ENCODE data around the gene SPARCL1. TPM values are rescaled to one million over a fixed set of nuclear protein-coding genes. Genes with fewer than 3 reads are reported as not detected.

The SPARCL1 gene
- total RNA-seq, 2 experiments from 2014 or later: not detected

- H3K27me3 Mint-ChIP-seq: no peaks in the 10 kb centered on the region
- no peak for TF ChIP-seq CTCF (IDR thresholded peaks at IDR 0.05)
- Histone ChIP-seq H3K4me1 (ENCODE audit: insufficient read depth, low read length) (peaks cover 4% of the 10 kb centered on the region), H3K4me3 (ENCODE audit: low read length) (no peak overlapping the region), H3K9me3 (ENCODE audit: control insufficient read depth in 1 of 2, insufficient read depth in 1 of 2, low read length in 2 of 2) (no peaks in the 10 kb centered on the region), H3K27me3 (ENCODE audit: control insufficient read depth in 1 of 2, insufficient read depth in 2 of 2, low read length in 2 of 2) (no peaks in the 10 kb centered on the region), H3K36me3 (ENCODE audit: insufficient read depth, low read length) (peaks cover 3% of the 10 kb centered on the region), H3K27ac (ENCODE audit: low read depth in 1 of 2, low read length in 2 of 2) (no peak overlapping the region)
- DNase-seq: no peak
- ChIA-PET POLR2A (no interaction called here), CTCF (no interaction called here)
- no peaks in the 10 kb centered on the region for H3K9me3 Mint-ChIP-seq
- ATAC-seq (ENCODE audit: poor library complexity): no peak
- intact Hi-C loops (cut with DNase I, micrococcal nuclease): no loop called here
- H3K27ac Mint-ChIP-seq: no peak overlapping the region
- peaks cover 10% of the 10 kb centered on the region for H3K36me3 Mint-ChIP-seq (ENCODE audit: low read depth)
- H3K4me3 Mint-ChIP-seq: no peak overlapping the region
- H3K4me1 Mint-ChIP-seq (ENCODE audit: low read depth): peaks cover 67% of the 10 kb centered on the region
These were observed 99.1 kb downstream of the SPARCL1 start for GRCh38 chr4:87430038-87430437.

GRCh38 chr4:87428979-87429378 lies 100.2 kb downstream of the SPARCL1 start:
- TF ChIP-seq CTCF (IDR thresholded peaks at IDR 0.05): no peak
- H3K27me3 ChIP-seq (ENCODE audit: control insufficient read depth in 1 of 2, insufficient read depth in 2 of 2, low read length in 2 of 2): no peaks in the 10 kb centered on the region
- no peaks in the 10 kb centered on the region for H3K36me3 ChIP-seq (ENCODE audit: insufficient read depth, low read length)
- H3K36me3 Mint-ChIP-seq (ENCODE audit: low read depth): peaks cover 9% of the 10 kb centered on the region
- no peaks in the 10 kb centered on the region for H3K9me3 ChIP-seq (ENCODE audit: control insufficient read depth in 1 of 2, insufficient read depth in 1 of 2, low read length in 2 of 2)
- peaks cover 14% of the 10 kb centered on the region for H3K4me1 ChIP-seq (ENCODE audit: insufficient read depth, low read length)
- H3K27ac Mint-ChIP-seq: no peak overlapping the region
- H3K9me3 Mint-ChIP-seq: no peaks in the 10 kb centered on the region
- no peak for DNase-seq
- CTCF ChIA-PET: no interaction called here
- no peak for ATAC-seq (ENCODE audit: poor library complexity)
- no peak overlapping the region for H3K4me3 ChIP-seq (ENCODE audit: low read length)
- no peak overlapping the region for H3K27ac ChIP-seq (ENCODE audit: low read depth in 1 of 2, low read length in 2 of 2)
- no peak overlapping the region for H3K4me3 Mint-ChIP-seq
- peaks cover 75% of the 10 kb centered on the region for H3K4me1 Mint-ChIP-seq (ENCODE audit: low read depth)
- no peaks in the 10 kb centered on the region for H3K27me3 Mint-ChIP-seq
- intact Hi-C loops (cut with DNase I, micrococcal nuclease): loop anchor here in 1 of 2 experiments (10.0 kb wide), 1 partner anchor 424 kb away; no protein-coding TSS in a partner anchor
- POLR2A ChIA-PET: no interaction called here

- POLR2A ChIA-PET: no interaction called here
- DNase-seq (no peak), ATAC-seq (ENCODE audit: poor library complexity) (no peak)
- Mint-ChIP-seq H3K4me1 (ENCODE audit: low read depth) (peaks cover 79% of the 10 kb centered on the region), H3K36me3 (ENCODE audit: low read depth) (peaks cover 9% of the 10 kb centered on the region), H3K9me3 (no peaks in the 10 kb centered on the region), H3K27me3 (no peaks in the 10 kb centered on the region), H3K27ac (no peak overlapping the region), H3K4me3 (peak overlapping the region; percentile 4)
- CTCF ChIA-PET: no interaction called here
- no peak for TF ChIP-seq CTCF (IDR thresholded peaks at IDR 0.05)
- Histone ChIP-seq H3K27ac (ENCODE audit: low read depth in 1 of 2, low read length in 2 of 2) (no peak overlapping the region), H3K4me1 (ENCODE audit: insufficient read depth, low read length) (peaks cover 19% of the 10 kb centered on the region), H3K9me3 (ENCODE audit: control insufficient read depth in 1 of 2, insufficient read depth in 1 of 2, low read length in 2 of 2) (no peaks in the 10 kb centered on the region), H3K4me3 (ENCODE audit: low read length) (no peak overlapping the region), H3K36me3 (ENCODE audit: insufficient read depth, low read length) (no peaks in the 10 kb centered on the region), H3K27me3 (ENCODE audit: control insufficient read depth in 1 of 2, insufficient read depth in 2 of 2, low read length in 2 of 2) (no peaks in the 10 kb centered on the region)
- intact Hi-C loops (cut with DNase I, micrococcal nuclease): loop anchor here in 1 of 2 experiments (10.0 kb wide), 1 partner anchor 423 kb away; no protein-coding TSS in a partner anchor
These were observed 101.7 kb downstream of the SPARCL1 start for GRCh38 chr4:87427518-87427868.
